Aortic smooth muscle cell (primary cell): ENCODE data around the gene PLTP. TPM values are rescaled to one million over a fixed set of nuclear protein-coding genes. Genes with fewer than 3 reads are reported as not detected.

ENCODE experiments used
- total RNA-seq: library from RNA; depleted of rRNA; stranded (reverse); fragments of >200 nt; gene quantifications from 2 replicates; pipeline ENCODE4 v1.2.3, GENCODE V29; 2014

PLTP gene, protein sequence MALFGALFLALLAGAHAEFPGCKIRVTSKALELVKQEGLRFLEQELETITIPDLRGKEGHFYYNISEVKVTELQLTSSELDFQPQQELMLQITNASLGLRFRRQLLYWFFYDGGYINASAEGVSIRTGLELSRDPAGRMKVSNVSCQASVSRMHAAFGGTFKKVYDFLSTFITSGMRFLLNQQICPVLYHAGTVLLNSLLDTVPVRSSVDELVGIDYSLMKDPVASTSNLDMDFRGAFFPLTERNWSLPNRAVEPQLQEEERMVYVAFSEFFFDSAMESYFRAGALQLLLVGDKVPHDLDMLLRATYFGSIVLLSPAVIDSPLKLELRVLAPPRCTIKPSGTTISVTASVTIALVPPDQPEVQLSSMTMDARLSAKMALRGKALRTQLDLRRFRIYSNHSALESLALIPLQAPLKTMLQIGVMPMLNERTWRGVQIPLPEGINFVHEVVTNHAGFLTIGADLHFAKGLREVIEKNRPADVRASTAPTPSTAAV
- 32.0 and 41.9 TPM in 2 replicates for total RNA-seq

DNA sequence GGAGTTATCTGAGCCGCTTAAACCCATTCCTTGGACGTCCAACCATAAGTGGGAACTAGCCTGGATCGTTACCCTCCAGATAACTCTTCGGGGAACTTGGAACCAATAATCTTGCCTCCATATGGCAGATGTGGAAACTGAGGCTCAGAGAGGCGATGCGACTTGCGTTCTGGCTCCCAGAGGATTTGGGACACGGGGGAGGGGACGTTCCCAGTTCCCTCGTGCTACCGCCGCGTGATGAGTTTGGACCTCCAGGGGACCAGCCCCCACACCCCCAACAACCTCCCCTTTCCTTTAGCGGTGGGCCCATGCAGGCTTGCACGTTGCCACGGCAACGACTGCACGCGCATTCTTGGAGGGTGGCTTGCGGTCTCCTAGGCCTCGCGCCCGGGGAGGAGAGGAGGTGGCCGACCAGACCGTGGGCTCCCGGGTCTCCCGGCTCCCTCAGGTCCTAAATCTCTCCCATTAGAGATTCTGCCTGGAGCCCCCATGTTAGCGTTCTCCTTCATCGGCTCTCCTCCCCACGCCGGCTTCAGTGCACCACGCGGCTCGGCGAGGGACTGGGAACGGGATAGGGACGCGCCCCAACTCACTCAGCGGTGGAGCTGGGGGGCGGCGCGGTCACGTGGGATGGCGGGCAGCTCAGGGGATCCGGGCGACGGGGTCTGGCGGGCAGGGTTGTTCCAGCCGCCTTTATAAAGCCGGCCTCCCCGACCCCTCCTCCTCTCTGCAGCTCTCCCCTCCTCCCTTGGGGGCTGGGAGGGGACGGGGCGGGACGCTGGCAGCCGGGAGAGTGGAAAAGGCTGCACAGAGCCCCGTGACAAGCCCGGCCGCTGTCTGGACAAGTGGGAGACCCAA is at the start of gene PLTP:
TSS of gene PLTP (minus strand) at position 670 of the 858 bp plus-strand sequence. CDS start 703 bp downstream, outside the sequence.

DNA sequence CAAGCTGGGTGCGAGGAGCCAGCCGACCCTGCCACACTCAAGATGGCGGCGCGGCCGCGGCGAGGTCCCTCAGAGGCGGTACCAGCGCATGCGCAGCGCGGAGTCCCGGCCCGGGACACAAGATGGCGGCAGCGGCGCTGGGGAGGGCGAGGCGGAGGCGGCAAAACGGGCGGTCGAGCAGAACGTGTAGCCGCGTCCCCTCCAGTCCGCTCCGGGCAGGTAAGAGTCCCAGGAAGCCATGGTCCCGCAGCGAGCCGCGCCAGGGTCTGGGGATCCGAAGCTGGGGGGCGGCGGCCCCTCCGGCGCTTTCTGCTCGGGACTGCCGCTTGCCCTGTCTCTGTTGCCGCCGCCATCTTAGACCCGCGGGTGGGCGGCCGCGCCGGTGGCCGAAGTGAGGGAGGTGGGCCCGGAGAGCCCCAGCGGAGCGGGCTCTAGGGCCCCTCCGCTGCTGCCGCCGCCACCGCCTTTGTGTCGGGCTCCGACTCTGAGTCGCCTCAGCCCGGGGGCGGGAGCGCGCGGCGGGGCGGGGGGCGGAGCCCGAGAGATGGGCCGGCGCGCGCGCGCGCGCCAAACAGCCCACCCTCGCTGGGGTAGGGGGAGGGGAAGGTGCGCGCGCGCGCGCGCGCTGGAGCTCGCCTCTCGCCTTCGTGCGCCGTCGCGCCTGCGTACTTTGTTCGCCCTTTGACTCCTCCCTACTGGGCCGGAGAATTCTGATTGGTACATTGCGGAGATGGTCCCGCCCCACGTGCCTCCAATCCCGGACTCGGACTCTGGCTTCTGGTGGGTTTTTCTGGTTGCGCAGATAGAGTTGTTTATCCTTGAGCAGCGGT is 22.8 kb upstream of the PLTP start, which contains the start of gene PCIF1:
TSS of gene PCIF1 (plus strand) at position 98 of the 830 bp plus-strand sequence. CDS start 4,317 bp downstream, outside the sequence.

DNA sequence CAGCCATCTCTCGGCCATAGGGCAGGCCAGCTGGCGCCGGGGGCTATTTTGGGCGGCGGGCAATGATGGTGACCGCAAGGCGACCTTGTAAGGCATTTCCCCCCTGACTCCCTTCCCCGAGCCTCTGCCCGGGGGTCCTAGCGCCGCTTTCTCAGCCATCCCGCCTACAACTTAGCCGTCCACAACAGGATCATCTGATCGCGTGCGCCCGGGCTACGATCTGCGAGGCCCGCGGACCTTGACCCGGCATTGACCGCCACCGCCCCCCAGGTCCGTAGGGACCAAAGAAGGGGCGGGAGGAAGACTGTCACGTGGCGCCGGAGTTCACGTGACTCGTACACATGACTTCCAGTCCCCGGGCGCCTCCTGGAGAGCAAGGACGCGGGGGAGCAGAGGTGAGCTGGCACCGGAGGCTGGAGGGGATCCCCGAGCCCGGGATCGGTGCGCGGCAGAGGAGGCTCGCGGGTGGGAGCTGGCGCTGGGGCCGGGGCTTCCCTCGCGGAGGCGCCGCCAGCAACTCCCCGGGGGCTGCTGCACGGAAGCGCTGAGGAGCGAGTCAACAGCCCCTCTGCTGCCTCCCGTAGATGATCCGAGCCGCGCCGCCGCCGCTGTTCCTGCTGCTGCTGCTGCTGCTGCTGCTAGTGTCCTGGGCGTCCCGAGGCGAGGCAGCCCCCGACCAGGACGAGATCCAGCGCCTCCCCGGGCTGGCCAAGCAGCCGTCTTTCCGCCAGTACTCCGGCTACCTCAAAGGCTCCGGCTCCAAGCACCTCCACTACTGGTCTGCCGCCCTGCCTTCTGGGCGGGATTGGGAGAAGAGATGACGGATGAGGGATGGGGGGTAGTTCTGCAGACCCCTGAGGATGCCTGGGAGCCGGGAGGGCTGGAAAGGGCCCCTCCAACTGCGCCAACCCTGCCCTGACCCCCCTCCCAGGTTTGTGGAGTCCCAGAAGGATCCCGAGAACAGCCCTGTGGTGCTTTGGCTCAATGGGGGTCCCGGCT is 20.7 kb downstream of the PLTP start, which contains the start of the genes CTSA and NEURL2:
TSS of gene CTSA (plus strand) at position 351 of the 999 bp plus-strand sequence. CDS start at position 585, 234 bp downstream.
TSS of gene NEURL2 (minus strand) at position 224 of the 999 bp plus-strand sequence. CDS start at position 7, 217 bp downstream.

DNA sequence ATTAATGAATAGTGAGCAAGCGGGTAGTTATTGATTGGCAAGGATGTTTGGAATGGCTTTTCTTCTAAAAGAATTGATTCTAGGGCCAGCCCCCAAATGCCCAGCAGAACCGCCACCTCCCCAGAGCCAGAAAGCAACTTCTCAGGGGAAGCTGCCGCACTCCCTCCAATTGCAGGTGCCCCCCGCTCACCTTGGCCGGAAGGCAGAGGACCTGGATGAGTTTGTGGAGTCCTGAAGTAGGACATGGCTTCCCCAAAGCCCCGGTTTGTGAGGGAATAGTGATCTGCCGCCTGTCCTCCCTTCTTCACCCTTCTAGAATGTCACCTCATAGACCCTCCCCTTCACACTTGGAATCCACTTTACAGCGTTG is 24.6 kb downstream of the PLTP start, which contains the start of gene SPATA25:
TSS of gene SPATA25 (minus strand) at position 277 of the 370 bp plus-strand sequence. CDS start at position 245, 32 bp downstream.

DNA sequence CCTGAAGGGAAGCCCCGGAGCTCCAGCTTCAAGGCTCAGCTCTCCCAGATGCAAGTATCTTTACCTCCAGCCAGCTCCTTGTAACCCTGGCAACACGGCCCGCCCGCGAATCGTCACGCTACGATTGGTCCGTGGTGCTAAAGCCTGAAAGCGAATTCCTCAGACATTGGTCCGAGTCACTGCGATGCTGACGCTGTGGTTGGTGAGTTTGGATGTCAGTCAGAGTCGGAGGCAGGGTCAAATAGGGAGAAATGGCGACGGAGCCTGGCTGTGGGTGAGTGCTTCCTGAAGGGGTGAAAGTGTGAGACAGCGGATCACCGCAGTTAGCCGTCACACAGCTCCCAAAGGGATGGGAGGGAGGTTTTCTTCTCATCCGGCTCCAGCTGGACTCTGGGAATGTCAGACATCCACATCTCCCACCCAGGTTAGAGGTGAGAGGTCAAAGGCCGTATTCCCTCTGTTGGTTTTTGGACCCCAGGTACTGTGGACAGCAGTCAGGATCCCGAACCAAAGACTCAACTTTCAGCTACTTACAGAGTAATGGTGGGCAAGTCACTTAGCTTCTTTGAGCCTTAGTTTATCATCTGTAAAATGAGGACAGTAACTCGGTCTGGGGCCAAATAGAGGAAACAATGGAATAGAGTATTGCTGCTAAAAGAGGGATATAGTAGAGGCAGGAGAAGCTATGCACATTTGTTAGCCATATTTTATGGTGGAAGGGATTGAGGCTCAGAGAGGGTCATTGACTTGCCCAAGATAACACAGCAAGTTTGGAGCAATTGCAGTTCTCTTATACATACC is 30.8 kb downstream of the PLTP start, which contains the start of gene ZSWIM1:
TSS of gene ZSWIM1 (plus strand) at position 240 of the 801 bp plus-strand sequence. CDS start 1,366 bp downstream, outside the sequence.

DNA sequence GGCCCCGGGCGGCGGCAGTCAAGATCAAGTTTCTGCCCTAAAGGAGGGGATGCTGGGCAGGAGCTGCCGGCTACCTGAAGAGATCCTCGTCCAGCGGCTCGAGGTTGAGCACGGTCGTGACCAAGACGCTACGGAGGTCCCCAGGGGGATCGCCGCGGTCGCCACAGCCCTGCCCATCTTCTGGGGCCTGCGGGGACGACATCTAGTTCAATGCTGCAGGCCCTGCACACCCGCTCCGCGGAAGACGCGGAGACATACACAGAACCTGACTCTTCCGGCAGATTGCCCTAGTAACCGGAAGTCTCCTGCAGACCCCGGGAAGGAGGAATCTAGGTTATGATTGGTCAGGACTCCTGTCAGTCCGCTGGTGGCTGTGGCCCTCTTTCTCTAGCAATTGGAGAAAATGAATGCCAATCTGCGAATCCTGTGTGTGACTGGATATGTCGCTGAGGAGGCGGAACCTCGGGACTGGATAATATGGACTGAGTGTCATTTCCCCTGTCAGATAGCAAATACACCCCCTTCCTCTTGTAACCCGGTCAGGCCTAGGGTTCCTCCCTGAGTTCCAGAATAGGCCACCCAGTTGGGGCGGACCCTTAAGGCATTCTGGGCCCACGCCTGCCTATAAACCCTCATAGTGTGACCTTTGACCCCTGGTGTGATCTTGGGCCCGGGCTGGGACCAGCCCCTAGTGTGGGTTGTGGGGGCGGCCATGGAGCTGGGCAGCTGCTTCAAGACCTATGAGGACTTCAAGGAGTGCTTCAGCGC is 54.7 kb downstream of the PLTP start, which contains the start of the genes ACOT8 and ZSWIM3:
TSS of gene ACOT8 (minus strand) at position 279 of the 768 bp plus-strand sequence. CDS start at position 202, 77 bp downstream.
TSS of gene ZSWIM3 (plus strand) at position 501 of the 768 bp plus-strand sequence. CDS start at position 713, 212 bp downstream.

Other genes starting within 250 kb of the PLTP start
- not detected in 2 replicates for gene WFDC11, start 241.9 kb downstream of the PLTP start, total RNA-seq
- gene WFDC13, start 210.1 kb downstream of the PLTP start, total RNA-seq: not detected in 2 replicates
- gene WFDC10B, start 207.1 kb downstream of the PLTP start, total RNA-seq: not detected in 2 replicates
- gene SPINT4, start 189.8 kb downstream of the PLTP start, total RNA-seq: not detected in 2 replicates
- gene WFDC3, start 120.3 kb downstream of the PLTP start, total RNA-seq: 0.26 TPM in 1 of 2 replicates, not detected in the other
- gene DNTTIP1, start 120.2 kb downstream of the PLTP start, total RNA-seq: 12.0 and 14.6 TPM in 2 replicates
- gene UBE2C, start 99.5 kb downstream of the PLTP start, total RNA-seq: 11.4 and 22.2 TPM in 2 replicates
- gene TNNC2, start 84.8 kb downstream of the PLTP start, total RNA-seq: 1.4 and 1.5 TPM in 2 replicates
- 55.2 and 65.2 TPM in 2 replicates for gene SNX21, start 78.4 kb downstream of the PLTP start, total RNA-seq
- 29.2 and 32.9 TPM in 2 replicates for gene ACOT8, start 54.8 kb downstream of the PLTP start, total RNA-seq
- gene ZSWIM3, start 54.5 kb downstream of the PLTP start, total RNA-seq: 5.2 and 5.5 TPM in 2 replicates
- 3.0 TPM in 2 replicates for gene ZSWIM1, start 30.9 kb downstream of the PLTP start, total RNA-seq
- gene SPATA25, start 24.5 kb downstream of the PLTP start, total RNA-seq: 1.4 and 1.5 TPM in 2 replicates
- 5.2 and 5.3 TPM in 2 replicates for gene NEURL2, start 20.9 kb downstream of the PLTP start, total RNA-seq
- 103 and 140 TPM in 2 replicates for gene CTSA, start 20.8 kb downstream of the PLTP start, total RNA-seq
- 7.0 and 7.5 TPM in 2 replicates for gene PCIF1, start 22.5 kb upstream of the PLTP start, total RNA-seq
- gene ZNF335, start 60.0 kb upstream of the PLTP start, total RNA-seq: 10.7 and 13.3 TPM in 2 replicates
- gene MMP9, start 96.8 kb upstream of the PLTP start, total RNA-seq: not detected in 2 replicates
- 0.06 TPM in 1 of 2 replicates, not detected in the other for gene SLC12A5, start 117.1 kb upstream of the PLTP start, total RNA-seq
- 7.8 and 9.3 TPM in 2 replicates for gene NCOA5, start 177.8 kb upstream of the PLTP start, total RNA-seq
- gene CD40, start 206.2 kb upstream of the PLTP start, total RNA-seq: 7.3 and 7.8 TPM in 2 replicates